ENCODE data around the gene KRTCAP3. TPM values are rescaled to one million over a fixed set of nuclear protein-coding genes. Genes with fewer than 3 reads are reported as not detected.

Gene KRTCAP3
- total RNA-seq, 4 donors from 2014 or later: 0.75 to 1.8 (median 1.3) TPM; not detected in 1

DNA sequence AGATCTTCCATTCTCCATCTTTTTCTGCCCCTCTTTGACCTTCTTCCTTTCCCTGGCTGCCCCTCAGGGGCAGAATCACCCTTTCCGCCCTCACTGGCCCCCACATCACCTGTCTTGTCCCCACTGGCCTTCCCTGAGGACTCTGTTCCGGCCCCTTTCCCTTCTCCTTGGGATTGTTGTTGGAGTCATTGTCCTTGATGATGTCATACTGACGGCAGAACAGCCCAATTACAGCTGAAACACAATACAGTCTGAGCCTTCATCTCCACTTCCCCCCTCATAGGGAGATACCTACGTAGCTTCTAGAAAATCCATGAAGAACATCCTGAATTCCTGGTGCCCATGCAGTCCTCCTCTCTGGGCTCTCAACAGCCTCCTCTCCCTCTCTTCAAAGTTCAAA lies 50.4 kb downstream of the KRTCAP3 start:
- ATAC-seq (ENCODE audit: low FRiP score): no peak
- TF ChIP-seq, protein P1, sequence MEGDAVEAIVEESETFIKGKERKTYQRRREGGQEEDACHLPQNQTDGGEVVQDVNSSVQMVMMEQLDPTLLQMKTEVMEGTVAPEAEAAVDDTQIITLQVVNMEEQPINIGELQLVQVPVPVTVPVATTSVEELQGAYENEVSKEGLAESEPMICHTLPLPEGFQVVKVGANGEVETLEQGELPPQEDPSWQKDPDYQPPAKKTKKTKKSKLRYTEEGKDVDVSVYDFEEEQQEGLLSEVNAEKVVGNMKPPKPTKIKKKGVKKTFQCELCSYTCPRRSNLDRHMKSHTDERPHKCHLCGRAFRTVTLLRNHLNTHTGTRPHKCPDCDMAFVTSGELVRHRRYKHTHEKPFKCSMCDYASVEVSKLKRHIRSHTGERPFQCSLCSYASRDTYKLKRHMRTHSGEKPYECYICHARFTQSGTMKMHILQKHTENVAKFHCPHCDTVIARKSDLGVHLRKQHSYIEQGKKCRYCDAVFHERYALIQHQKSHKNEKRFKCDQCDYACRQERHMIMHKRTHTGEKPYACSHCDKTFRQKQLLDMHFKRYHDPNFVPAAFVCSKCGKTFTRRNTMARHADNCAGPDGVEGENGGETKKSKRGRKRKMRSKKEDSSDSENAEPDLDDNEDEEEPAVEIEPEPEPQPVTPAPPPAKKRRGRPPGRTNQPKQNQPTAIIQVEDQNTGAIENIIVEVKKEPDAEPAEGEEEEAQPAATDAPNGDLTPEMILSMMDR (IDR thresholded peaks at IDR 0.05): no peak
- no peak for DNase-seq (ENCODE audit: low spot score)

DNA sequence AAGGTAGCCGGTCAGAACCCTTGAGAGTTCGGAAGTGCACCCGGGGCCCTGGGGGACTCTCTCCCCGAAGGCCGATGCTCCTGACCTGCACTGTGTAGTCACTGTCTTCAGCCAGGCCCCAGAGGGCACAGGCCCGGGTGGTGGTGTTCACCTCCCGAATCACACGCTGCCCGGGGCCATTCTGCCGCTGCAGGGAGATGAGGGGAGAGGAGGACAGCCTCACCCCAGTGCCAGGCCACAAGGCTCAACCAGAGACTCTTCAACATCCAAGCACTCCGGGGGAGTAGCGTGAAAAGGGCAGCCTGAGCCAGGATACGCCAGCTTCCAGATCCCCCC lies 51.7 kb downstream of the KRTCAP3 start:
- ATAC-seq (ENCODE audit: low FRiP score) (no peak), DNase-seq (ENCODE audit: low spot score) (no peak)
- TF ChIP-seq, protein P1 (IDR thresholded peaks at IDR 0.05): no peak

Small RNA genes lying within 50 kb of the gene (small RNA-seq; reads per million reads assigned to genes)
- gene RNU6-986P: not detected

Other genes with a start within 250 kb of the KRTCAP3 start
- gene ATRAID, start 230.3 kb upstream of the KRTCAP3 start, total RNA-seq: 100 to 1,000 TPM; 114 to 197 (median 157) TPM
- 100 to 1,000 TPM in 1 of 4 donors, 10 to 100 TPM in 3; 37.4 to 106 (median 83.6) TPM for gene SLC5A6, start 230.1 kb upstream of the KRTCAP3 start, total RNA-seq
- gene CAD, start 225.0 kb upstream of the KRTCAP3 start, total RNA-seq: 10 to 100 TPM; 14.6 to 29.3 (median 24.7) TPM
- not detected for gene SLC30A3, start 179.3 kb upstream of the KRTCAP3 start, total RNA-seq
- under 1 TPM in 1 of 4 donors, not detected in 3; 0.79 TPM for gene DNAJC5G, start 166.9 kb upstream of the KRTCAP3 start, total RNA-seq
- gene TRIM54, start 160.0 kb upstream of the KRTCAP3 start, total RNA-seq: 1 to 10 TPM in 1 of 4 donors, not detected in 3; 2.5 TPM
- gene UCN, start 133.9 kb upstream of the KRTCAP3 start, total RNA-seq: 1 to 10 TPM; 1.4 to 4.9 (median 2.3) TPM
- 10 to 100 TPM; 63.0 to 97.8 (median 77.2) TPM for gene MPV17, start 119.3 kb upstream of the KRTCAP3 start, total RNA-seq
- gene GTF3C2, start 85.6 kb upstream of the KRTCAP3 start, total RNA-seq: 10 to 100 TPM; 24.8 to 76.1 (median 34.8) TPM
- gene EIF2B4, start 72.0 kb upstream of the KRTCAP3 start, total RNA-seq: 10 to 100 TPM; 33.4 to 53.0 (median 42.5) TPM
- 100 to 1,000 TPM in 3 of 4 donors, 10 to 100 TPM in 1; 92.6 to 116 (median 105) TPM for gene SNX17, start 71.8 kb upstream of the KRTCAP3 start, total RNA-seq
- 10 to 100 TPM in 2 of 4 donors, 1 to 10 TPM in 2; 8.2 to 17.2 (median 11.1) TPM for gene ZNF513, start 61.6 kb upstream of the KRTCAP3 start, total RNA-seq
- 10 to 100 TPM; 44.6 to 71.9 (median 60.4) TPM for gene PPM1G, start 32.8 kb upstream of the KRTCAP3 start, total RNA-seq
- gene NRBP1, start 13.8 kb upstream of the KRTCAP3 start, total RNA-seq: 10 to 100 TPM; 65.6 to 75.5 (median 71.8) TPM
- 10 to 100 TPM; 13.6 to 40.5 (median 32.4) TPM for gene IFT172, start 47.4 kb downstream of the KRTCAP3 start, total RNA-seq
- gene FNDC4, start 52.8 kb downstream of the KRTCAP3 start, total RNA-seq: 10 to 100 TPM; 24.0 to 82.0 (median 52.2) TPM
- 1 to 10 TPM in 3 of 4 donors, under 1 TPM in 1; 0.56 to 1.7 (median 1.4) TPM for gene GCKR, start 54.5 kb downstream of the KRTCAP3 start, total RNA-seq
- 10 to 100 TPM; 15.6 to 74.2 (median 20.2) TPM for gene ZNF512, start 140.7 kb downstream of the KRTCAP3 start, total RNA-seq
- gene CCDC121, start 186.6 kb downstream of the KRTCAP3 start, total RNA-seq: 1 to 10 TPM; 1.2 to 8.0 (median 3.2) TPM
- gene GPN1, start 186.7 kb downstream of the KRTCAP3 start, total RNA-seq: 10 to 100 TPM; 21.0 to 32.5 (median 24.9) TPM
- gene SUPT7L, start 221.2 kb downstream of the KRTCAP3 start, total RNA-seq: 10 to 100 TPM; 24.9 to 32.9 (median 28.0) TPM
- gene SLC4A1AP, start 221.5 kb downstream of the KRTCAP3 start, total RNA-seq: 10 to 100 TPM; 16.1 to 24.1 (median 20.4) TPM

Data from omental fat pad (tissue), 4 donors.